NCI-H460 (cell line): ENCODE data around the gene PCSK2. TPM values are rescaled to one million over a fixed set of nuclear protein-coding genes. Genes with fewer than 3 reads are reported as not detected.
A peak's percentile ranks its signal among the peaks of the same experiment; 100 is the strongest.

Source experiments
- DNase-seq: peaks from one replicate; pipeline ENCODE4 v3.0.0-alpha.2; 2016; ENCODE audit warnings: low read depth; ENCODE audit errors: extremely low read depth
- total RNA-seq: library from RNA; depleted of rRNA; stranded (reverse); fragments of >200 nt; shearing (Covaris generic); gene quantifications from 2 replicates; pipeline ENCODE4 v1.2.3, GENCODE V29; 2014

PCSK2 gene
- total RNA-seq, 1 experiment from 2014 or later, result 0.77 TPM

- DNase-seq, result no peak
Observed at GRCh38 chr20:17248224-17248623, 21.4 kb downstream of the PCSK2 start.

- no peak for DNase-seq
Observed at GRCh38 chr20:17262786-17263185, 35.9 kb downstream of the PCSK2 start.

- DNase-seq, result no peak
Observed at GRCh38 chr20:17273717-17274116, 46.9 kb downstream of the PCSK2 start.

- no peak for DNase-seq
Observed at GRCh38 chr20:17276101-17276500, 49.3 kb downstream of the PCSK2 start.

- peak; percentile 20 for DNase-seq
Observed at GRCh38 chr20:17281478-17281877, 54.6 kb downstream of the PCSK2 start.

GRCh38 chr20:17282501-17282900 is 55.7 kb downstream of the PCSK2 start:
- DNase-seq, result no peak

GRCh38 chr20:17287503-17287902 is 60.7 kb downstream of the PCSK2 start:
- DNase-seq, result no peak

GRCh38 chr20:17287998-17288397 is 61.2 kb downstream of the PCSK2 start:
- no peak for DNase-seq

- no peak for DNase-seq
Observed at GRCh38 chr20:17295151-17295726, 68.4 kb downstream of the PCSK2 start.

- no peak for DNase-seq
Observed at GRCh38 chr20:17295991-17296390, 69.2 kb downstream of the PCSK2 start.

GRCh38 chr20:17298171-17298570 is 71.3 kb downstream of the PCSK2 start:
- no peak for DNase-seq

GRCh38 chr20:17298751-17299150 is 71.9 kb downstream of the PCSK2 start:
- DNase-seq, result no peak

- no peak for DNase-seq
Observed at GRCh38 chr20:17300113-17300512, 73.3 kb downstream of the PCSK2 start.

- DNase-seq, result no peak
Observed at GRCh38 chr20:17304774-17305173, 77.9 kb downstream of the PCSK2 start.

GRCh38 chr20:17306427-17306826 is 79.6 kb downstream of the PCSK2 start:
- DNase-seq, result no peak

GRCh38 chr20:17314264-17314663 is 87.4 kb downstream of the PCSK2 start:
- DNase-seq, result no peak

- peak; percentile 12 for DNase-seq
Observed at GRCh38 chr20:17315407-17316231, 88.8 kb downstream of the PCSK2 start.

GRCh38 chr20:17316316-17317038 is 89.6 kb downstream of the PCSK2 start:
- DNase-seq, result no peak

- DNase-seq, result no peak
Observed at GRCh38 chr20:17317341-17317740, 90.5 kb downstream of the PCSK2 start.

- no peak for DNase-seq
Observed at GRCh38 chr20:17320456-17320855, 93.6 kb downstream of the PCSK2 start.

GRCh38 chr20:17326096-17326495 is 99.3 kb downstream of the PCSK2 start:
- no peak for DNase-seq
